ENCODE measurements around the gene NQO1.
A peak's percentile ranks its signal among the peaks of the same experiment; 100 is the strongest.

NQO1 gene

GRCh38 chr16:69712277-69712676 lies 14.1 kb downstream of the NQO1 start:
- no peak overlapping the region for H3K9ac ChIP-seq (ENCODE audit: insufficient read length, low read depth)
- H3K9me3 ChIP-seq (ENCODE audit: insufficient read depth, low read length): no peaks in the 10 kb centered on the region
- TF ChIP-seq YY1 (IDR thresholded peaks at IDR 0.05; ENCODE audit: insufficient read depth, insufficient read length) (no peak), SUZ12 (IDR thresholded peaks at IDR 0.05; ENCODE audit: extremely low read depth, insufficient read depth, insufficient read length) (no peak), ZNF274 (IDR thresholded peaks at IDR 0.05; ENCODE audit: low read depth, low read length) (no peak)
- no peak for DNase-seq (ENCODE audit: low read depth, low spot score)
- H3K4me1 ChIP-seq (ENCODE audit: insufficient read depth, insufficient read length): no peaks in the 10 kb centered on the region
- no peak overlapping the region for H3K4me3 ChIP-seq (ENCODE audit: insufficient read length, low read depth)
- H3K36me3 ChIP-seq (ENCODE audit: insufficient read depth, insufficient read length, low read length): peaks cover 77% of the 10 kb centered on the region
- no peaks in the 10 kb centered on the region for H3K27me3 ChIP-seq (ENCODE audit: insufficient read depth, insufficient read length)

- no peak for DNase-seq (ENCODE audit: low read depth, low spot score)
- Histone ChIP-seq H3K9ac (ENCODE audit: insufficient read length, low read depth) (no peak overlapping the region), H3K27me3 (ENCODE audit: insufficient read depth, insufficient read length) (no peaks in the 10 kb centered on the region)
Observed at GRCh38 chr16:69711115-69711740, 15.1 kb downstream of the NQO1 start.

GRCh38 chr16:69709456-69710084 lies 16.8 kb downstream of the NQO1 start:
- DNase-seq (ENCODE audit: low read depth, low spot score): peak; percentile 33
- Histone ChIP-seq H3K9me3 (ENCODE audit: insufficient read depth, low read length) (no peaks in the 10 kb centered on the region), H3K4me1 (ENCODE audit: insufficient read depth, insufficient read length) (no peaks in the 10 kb centered on the region), H3K36me3 (ENCODE audit: insufficient read depth, insufficient read length, low read length) (peaks cover 55% of the 10 kb centered on the region), H3K9ac (ENCODE audit: insufficient read length, low read depth) (no peak overlapping the region), H3K4me3 (ENCODE audit: insufficient read length, low read depth) (no peak overlapping the region), H3K27me3 (ENCODE audit: insufficient read depth, insufficient read length) (no peaks in the 10 kb centered on the region)
- TF ChIP-seq SUZ12 (IDR thresholded peaks at IDR 0.05; ENCODE audit: extremely low read depth, insufficient read depth, insufficient read length) (no peak), YY1 (IDR thresholded peaks at IDR 0.05; ENCODE audit: insufficient read depth, insufficient read length) (no peak), ZNF274 (IDR thresholded peaks at IDR 0.05; ENCODE audit: low read depth, low read length) (no peak)

More at GRCh38 chr16:69711115-69711740, 15.1 kb downstream of the NQO1 start:
- Histone ChIP-seq H3K9me3 (ENCODE audit: insufficient read depth, low read length) (no peaks in the 10 kb centered on the region), H3K4me1 (ENCODE audit: insufficient read depth, insufficient read length) (no peaks in the 10 kb centered on the region), H3K36me3 (ENCODE audit: insufficient read depth, insufficient read length, low read length) (peaks cover 67% of the 10 kb centered on the region), H3K4me3 (ENCODE audit: insufficient read length, low read depth) (no peak overlapping the region)
- TF ChIP-seq ZNF274 (IDR thresholded peaks at IDR 0.05; ENCODE audit: low read depth, low read length): no peak
- no peak for TF ChIP-seq YY1 (IDR thresholded peaks at IDR 0.05; ENCODE audit: insufficient read depth, insufficient read length)
- TF ChIP-seq SUZ12 (IDR thresholded peaks at IDR 0.05; ENCODE audit: extremely low read depth, insufficient read depth, insufficient read length): no peak

GRCh38 chr16:69707920-69708683 lies 18.3 kb downstream of the NQO1 start:
- Histone ChIP-seq H3K36me3 (ENCODE audit: insufficient read depth, insufficient read length, low read length) (peaks cover 49% of the 10 kb centered on the region), H3K9ac (ENCODE audit: insufficient read length, low read depth) (no peak overlapping the region), H3K9me3 (ENCODE audit: insufficient read depth, low read length) (no peaks in the 10 kb centered on the region), H3K4me1 (ENCODE audit: insufficient read depth, insufficient read length) (no peaks in the 10 kb centered on the region), H3K27me3 (ENCODE audit: insufficient read depth, insufficient read length) (no peaks in the 10 kb centered on the region), H3K4me3 (ENCODE audit: insufficient read length, low read depth) (no peak overlapping the region)
- TF ChIP-seq ZNF274 (IDR thresholded peaks at IDR 0.05; ENCODE audit: low read depth, low read length) (no peak), YY1 (IDR thresholded peaks at IDR 0.05; ENCODE audit: insufficient read depth, insufficient read length) (no peak), SUZ12 (IDR thresholded peaks at IDR 0.05; ENCODE audit: extremely low read depth, insufficient read depth, insufficient read length) (no peak)
- no peak for DNase-seq (ENCODE audit: low read depth, low spot score)

- Histone ChIP-seq H3K36me3 (ENCODE audit: insufficient read depth, insufficient read length, low read length) (peaks cover 38% of the 10 kb centered on the region), H3K9ac (ENCODE audit: insufficient read length, low read depth) (no peak overlapping the region), H3K27me3 (ENCODE audit: insufficient read depth, insufficient read length) (no peaks in the 10 kb centered on the region), H3K4me3 (ENCODE audit: insufficient read length, low read depth) (no peak overlapping the region), H3K9me3 (ENCODE audit: insufficient read depth, low read length) (no peaks in the 10 kb centered on the region), H3K4me1 (ENCODE audit: insufficient read depth, insufficient read length) (no peaks in the 10 kb centered on the region)
- DNase-seq (ENCODE audit: low read depth, low spot score): no peak
- TF ChIP-seq ZNF274 (IDR thresholded peaks at IDR 0.05; ENCODE audit: low read depth, low read length): no peak
- no peak for TF ChIP-seq YY1 (IDR thresholded peaks at IDR 0.05; ENCODE audit: insufficient read depth, insufficient read length)
- TF ChIP-seq SUZ12 (IDR thresholded peaks at IDR 0.05; ENCODE audit: extremely low read depth, insufficient read depth, insufficient read length): no peak
Observed at GRCh38 chr16:69706975-69707340, 19.4 kb downstream of the NQO1 start.

GRCh38 chr16:69706256-69706974 lies 19.9 kb downstream of the NQO1 start:
- Histone ChIP-seq H3K27me3 (ENCODE audit: insufficient read depth, insufficient read length) (no peaks in the 10 kb centered on the region), H3K9ac (ENCODE audit: insufficient read length, low read depth) (no peak overlapping the region), H3K4me1 (ENCODE audit: insufficient read depth, insufficient read length) (no peaks in the 10 kb centered on the region), H3K36me3 (ENCODE audit: insufficient read depth, insufficient read length, low read length) (peaks cover 33% of the 10 kb centered on the region), H3K4me3 (ENCODE audit: insufficient read length, low read depth) (no peak overlapping the region), H3K9me3 (ENCODE audit: insufficient read depth, low read length) (no peaks in the 10 kb centered on the region)
- TF ChIP-seq SUZ12 (IDR thresholded peaks at IDR 0.05; ENCODE audit: extremely low read depth, insufficient read depth, insufficient read length) (no peak), ZNF274 (IDR thresholded peaks at IDR 0.05; ENCODE audit: low read depth, low read length) (no peak), YY1 (IDR thresholded peaks at IDR 0.05; ENCODE audit: insufficient read depth, insufficient read length) (no peak)
- no peak for DNase-seq (ENCODE audit: low read depth, low spot score)

All from NT2/D1 (cell line).